ENCODE results near the gene EEF1G.

Gene EEF1G

GRCh38 chr11:62542111-62542745 lies 31.5 kb downstream of the EEF1G start:
- H3K36me3 Mint-ChIP-seq: peaks cover 3% of the 10 kb centered on the region
- H3K9me3 Mint-ChIP-seq: no peaks in the 10 kb centered on the region
- no peak overlapping the region for H3K27ac Mint-ChIP-seq
- no peak for DNase-seq
- peaks cover 22% of the 10 kb centered on the region for H3K27me3 Mint-ChIP-seq
- peak overlapping the region; percentile 61 for H3K4me3 Mint-ChIP-seq
- peaks cover 72% of the 10 kb centered on the region for H3K4me1 Mint-ChIP-seq
- CTCF ChIA-PET: interaction anchor here (0.9 to 11.3 kb wide), 21 partner anchors 14 to 212 kb away, joined by 3 to 276 read pairs (median 5); partner anchors contain the start of genes EEF1G, TUT1 and ZBTB3

- Mint-ChIP-seq H3K9me3 (no peaks in the 10 kb centered on the region), H3K4me1 (peaks cover 69% of the 10 kb centered on the region), H3K27me3 (peaks cover 13% of the 10 kb centered on the region), H3K27ac (peak overlapping the region; percentile 62), H3K4me3 (peak overlapping the region; percentile 1), H3K36me3 (peaks cover 6% of the 10 kb centered on the region)
- no peak for DNase-seq
- CTCF ChIA-PET: interaction anchor here (0.6 to 11.3 kb wide), 7 partner anchors 9 to 147 kb away, joined by 3 to 276 read pairs (median 30); partner anchors contain the start of gene TUT1
Measured at GRCh38 chr11:62540804-62541701, 32.6 kb downstream of the EEF1G start.

GRCh38 chr11:62539238-62539925 lies 34.3 kb downstream of the EEF1G start:
- DNase-seq: no peak
- H3K9me3 Mint-ChIP-seq: no peaks in the 10 kb centered on the region
- peaks cover 11% of the 10 kb centered on the region for H3K36me3 Mint-ChIP-seq
- no peaks in the 10 kb centered on the region for H3K27me3 Mint-ChIP-seq
- H3K4me1 Mint-ChIP-seq: peaks cover 60% of the 10 kb centered on the region
- H3K27ac Mint-ChIP-seq: no peak overlapping the region
- CTCF ChIA-PET: interaction anchor here (1.4 to 11.3 kb wide), 4 partner anchors 17 to 145 kb away, joined by 4 to 276 read pairs (median 38); no protein-coding TSS in a partner anchor
- no peak overlapping the region for H3K4me3 Mint-ChIP-seq

GRCh38 chr11:62538470-62539237 lies 35.0 kb downstream of the EEF1G start:
- peaks cover 15% of the 10 kb centered on the region for H3K36me3 Mint-ChIP-seq
- CTCF ChIA-PET: interaction anchor here (2.7 to 11.3 kb wide), 2 partner anchors 18 to 114 kb away, joined by 22 to 276 read pairs; no protein-coding TSS in a partner anchor

GRCh38 chr11:62536301-62536957 lies 37.3 kb downstream of the EEF1G start:
- H3K36me3 Mint-ChIP-seq: peaks cover 31% of the 10 kb centered on the region
- H3K27ac Mint-ChIP-seq: peak overlapping the region; percentile 43
- H3K27me3 Mint-ChIP-seq: no peaks in the 10 kb centered on the region
- peaks cover 30% of the 10 kb centered on the region for H3K4me1 Mint-ChIP-seq
- H3K4me3 Mint-ChIP-seq: no peak overlapping the region
- DNase-seq: no peak
- CTCF ChIA-PET: interaction anchor here (2.6 to 11.3 kb wide), 2 partner anchors 20 to 111 kb away, joined by 11 to 276 read pairs; no protein-coding TSS in a partner anchor
- no peaks in the 10 kb centered on the region for H3K9me3 Mint-ChIP-seq

More at GRCh38 chr11:62538470-62539237, 35.0 kb downstream of the EEF1G start:
- Mint-ChIP-seq H3K4me3 (no peak overlapping the region), H3K27me3 (no peaks in the 10 kb centered on the region), H3K27ac (peak overlapping the region; percentile 40), H3K4me1 (peaks cover 52% of the 10 kb centered on the region), H3K9me3 (no peaks in the 10 kb centered on the region)
- no peak for DNase-seq

- H3K4me1 Mint-ChIP-seq: peaks cover 24% of the 10 kb centered on the region
- H3K4me3 Mint-ChIP-seq: no peak overlapping the region
Measured at GRCh38 chr11:62535802-62536201, 37.9 kb downstream of the EEF1G start.

GRCh38 chr11:62534779-62535545 lies 38.7 kb downstream of the EEF1G start:
- H3K4me1 Mint-ChIP-seq: peaks cover 17% of the 10 kb centered on the region
- peak overlapping the region; percentile 8 for H3K27ac Mint-ChIP-seq
- no peaks in the 10 kb centered on the region for H3K9me3 Mint-ChIP-seq
- no peak for DNase-seq
- CTCF ChIA-PET: interaction anchor here (2.6 kb wide), 1 partner anchor 110 kb away, joined by 11 read pairs; no protein-coding TSS in a partner anchor
- H3K36me3 Mint-ChIP-seq: peaks cover 41% of the 10 kb centered on the region
- no peaks in the 10 kb centered on the region for H3K27me3 Mint-ChIP-seq
- H3K4me3 Mint-ChIP-seq: no peak overlapping the region

More at GRCh38 chr11:62535802-62536201, 37.9 kb downstream of the EEF1G start:
- Mint-ChIP-seq H3K27me3 (no peaks in the 10 kb centered on the region), H3K27ac (no peak overlapping the region), H3K9me3 (no peaks in the 10 kb centered on the region), H3K36me3 (peaks cover 37% of the 10 kb centered on the region)
- CTCF ChIA-PET: interaction anchor here (2.6 kb wide), 1 partner anchor 111 kb away, joined by 11 read pairs; no protein-coding TSS in a partner anchor
- no peak for DNase-seq

GRCh38 chr11:62532096-62532495 lies 41.6 kb downstream of the EEF1G start:
- no peak for DNase-seq
- Mint-ChIP-seq H3K4me3 (no peak overlapping the region), H3K36me3 (peaks cover 55% of the 10 kb centered on the region), H3K27me3 (no peaks in the 10 kb centered on the region), H3K9me3 (no peaks in the 10 kb centered on the region), H3K4me1 (no peaks in the 10 kb centered on the region), H3K27ac (no peak overlapping the region)
- CTCF ChIA-PET: interaction anchor here (1.3 kb wide), 1 partner anchor 8 kb away, joined by 3 read pairs; no protein-coding TSS in a partner anchor

GRCh38 chr11:62516736-62517371 lies 56.8 kb downstream of the EEF1G start:
- H3K4me1 Mint-ChIP-seq: no peaks in the 10 kb centered on the region
- H3K27ac Mint-ChIP-seq: no peak overlapping the region

GRCh38 chr11:62514151-62514550 lies 59.5 kb downstream of the EEF1G start:
- peaks cover 16% of the 10 kb centered on the region for H3K36me3 Mint-ChIP-seq

More at GRCh38 chr11:62516736-62517371, 56.8 kb downstream of the EEF1G start:
- DNase-seq: no peak
- CTCF ChIA-PET: interaction anchor here (1.2 kb wide), 1 partner anchor 44 kb away, joined by 3 read pairs; no protein-coding TSS in a partner anchor
- H3K4me3 Mint-ChIP-seq: no peak overlapping the region
- H3K9me3 Mint-ChIP-seq: no peaks in the 10 kb centered on the region
- peaks cover 29% of the 10 kb centered on the region for H3K36me3 Mint-ChIP-seq
- H3K27me3 Mint-ChIP-seq: peaks cover 9% of the 10 kb centered on the region

GRCh38 chr11:62513626-62514025 lies 60.1 kb downstream of the EEF1G start:
- CTCF ChIA-PET: interaction anchor here (1.6 kb wide), 1 partner anchor 29 kb away, joined by 6 read pairs; no protein-coding TSS in a partner anchor
- Mint-ChIP-seq H3K27ac (no peak overlapping the region), H3K4me1 (no peaks in the 10 kb centered on the region), H3K4me3 (no peak overlapping the region), H3K36me3 (peaks cover 16% of the 10 kb centered on the region), H3K9me3 (no peaks in the 10 kb centered on the region), H3K27me3 (peaks cover 22% of the 10 kb centered on the region)
- no peak for DNase-seq

More at GRCh38 chr11:62514151-62514550, 59.5 kb downstream of the EEF1G start:
- Mint-ChIP-seq H3K4me3 (no peak overlapping the region), H3K27ac (no peak overlapping the region), H3K27me3 (peaks cover 21% of the 10 kb centered on the region), H3K4me1 (no peaks in the 10 kb centered on the region), H3K9me3 (no peaks in the 10 kb centered on the region)
- DNase-seq: no peak
- CTCF ChIA-PET: interaction anchor here (1.6 kb wide), 1 partner anchor 29 kb away, joined by 6 read pairs; no protein-coding TSS in a partner anchor
